Measurements from ENCODE around the gene TREML2.

The TREML2 gene

DNA sequence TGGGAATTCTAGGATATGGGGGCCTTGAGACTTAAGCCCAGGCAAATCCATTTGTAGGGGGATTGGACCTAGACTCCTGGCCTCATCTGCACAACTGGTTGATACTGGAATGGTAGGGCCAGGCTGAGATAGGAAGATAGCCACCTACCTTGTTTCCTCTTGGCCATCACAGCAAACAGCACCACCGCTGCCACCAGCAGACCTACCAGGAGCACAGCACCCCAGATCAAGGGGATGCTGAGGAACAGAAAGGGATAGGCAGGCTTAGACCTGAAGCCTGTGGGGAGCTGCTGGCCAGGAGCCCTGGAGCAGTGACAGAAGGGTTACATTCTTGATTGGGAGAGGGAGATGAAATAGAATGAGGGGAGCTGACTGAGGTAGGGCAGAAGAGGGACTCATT lies 50.3 kb downstream of the TREML2 start:
- no peak for DNase-seq (ENCODE audit: low spot score)

DNA sequence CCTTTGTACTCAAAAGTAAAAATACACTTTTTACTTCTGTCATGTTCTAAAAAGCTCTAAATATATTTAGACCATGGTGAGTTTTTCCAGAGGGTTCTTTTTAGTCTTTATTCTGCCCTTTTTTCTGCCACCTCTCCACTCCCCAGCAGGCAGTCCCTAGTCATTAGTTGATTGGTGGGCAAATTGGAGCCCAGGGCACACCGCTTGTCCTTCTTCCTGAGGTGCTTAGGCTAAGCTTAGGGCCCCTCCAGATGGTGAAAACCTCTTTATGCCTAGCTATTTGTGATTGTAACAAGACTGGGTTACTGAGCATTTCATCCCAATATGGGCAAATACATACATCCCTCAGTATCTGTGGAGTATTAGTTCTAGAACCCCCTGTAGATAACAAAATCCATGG lies 53.0 kb downstream of the TREML2 start:
- no peak for DNase-seq (ENCODE audit: low spot score)

Data from left forelimb (tissue), 1 donor.